Upper lobe of left lung (tissue), 6 donors: ENCODE measurements around the gene ATG7. TPM values are rescaled to one million over a fixed set of nuclear protein-coding genes. Genes with fewer than 3 reads are reported as not detected.

Source experiments
- ATAC-seq, 2 donors: fragments of 200-7000 bp; cut with Tn5 transposase; one replicate each; pipeline ENCODE4 v1.9.1; 2022; ENCODE audit warnings: mild to moderate bottlenecking in 2 of 2, moderate library complexity in 2 of 2; ENCODE audit not compliant: low FRiP score in 2 of 2
- DNase-seq, 2 donors: peaks; one replicate each; pipeline ENCODE4 v3.0.0-alpha.2; 2019 to 2020
- H3K27ac ChIP-seq, 4 donors: fragments of 200-600 bp; sonication (generic); one replicate each; pipeline ENCODE4 v1.5.1; 2016 to 2019
- H3K27me3 ChIP-seq, 4 donors: fragments of 200-600 bp; sonication (generic); one replicate each; pipeline ENCODE4 v1.5.1; 2017 to 2019
- H3K36me3 ChIP-seq, 4 donors: fragments of 200-600 bp; sonication (generic); one replicate each; pipeline ENCODE4 v1.5.1; 2016 to 2019
- H3K4me1 ChIP-seq, 4 donors: fragments of 200-600 bp; sonication (generic); one replicate each; pipeline ENCODE4 v1.5.1; 2018 to 2019
- H3K4me3 ChIP-seq, 4 donors: fragments of 200-600 bp; sonication (generic); one replicate each; pipeline ENCODE4 v1.5.1; 2017 to 2019; ENCODE audit warnings: mild to moderate bottlenecking in 2 of 4, moderate library complexity in 1 of 4
- H3K9me3 ChIP-seq, 4 donors: fragments of 200-600 bp; sonication (generic); one replicate each; pipeline ENCODE4 v1.5.1; 2018 to 2019
- CTCF ChIP-seq, 6 experiments: fragments of 450-650 bp in 4 of 6; fragments of 200-600 bp in 2 of 6; sonication (generic) in 2 of 6; IDR thresholded peaks; one replicate each; pipeline ENCODE4 v1.5.1; 2016 to 2019; ENCODE audit warnings: antibody characterized with exemption in 6 of 6
- EP300 ChIP-seq, 4 donors: sonication (generic); formaldehyde crosslinking; IDR thresholded peaks; one replicate each; pipeline ENCODE4 v1.5.1; 2017; ENCODE audit warnings: antibody characterized with exemption in 4 of 4, control low read depth in 2 of 4
- POLR2A ChIP-seq, 4 donors: fragments of 450-650 bp; IDR thresholded peaks; one replicate each; pipeline ENCODE4 v1.5.1; 2016 to 2017; ENCODE audit warnings: antibody characterized with exemption in 4 of 4, mild to moderate bottlenecking in 2 of 4
- POLR2AphosphoS5 ChIP-seq, 2 donors: sonication (generic); formaldehyde crosslinking; IDR thresholded peaks; one replicate each; pipeline ENCODE4 v1.5.1; 2017; ENCODE audit warnings: antibody characterized with exemption in 2 of 2
- WGBS, 2 donors: methylation state at CpG; one replicate each; pipeline ENCODE4 v1.1.5; 2017 to 2018; 5-methylcytosine and 5-hydroxymethylcytosine counted together
- total RNA-seq, 6 donors: library from RNA; depleted of rRNA in 4 of 6; stranded (reverse); fragments of >200 nt in 4 of 6; gene quantifications; one replicate each; pipeline versions ENCODE4 v1.1.0 to v1.2.1, GENCODE V29; 2016 to 2021
- donor health status: DM: no; HTN: no; CAD: no; lungs with moderate emphysema.
- donor health status: DM: no; HTN: yes; CAD: no; lungs with severe emphysema.

Gene ATG7
- total RNA-seq, 6 donors from 2014 or later, result 52.4 to 195 (median 74.1) TPM

GRCh38 chr3:11245276-11245675 is 26.9 kb upstream of the ATG7 start:
- no peaks in the 10 kb centered on the region for H3K9me3 ChIP-seq
- TF ChIP-seq EP300 (IDR thresholded peaks at IDR 0.05) (no peak), POLR2AphosphoS5 (IDR thresholded peaks at IDR 0.05) (no peak), CTCF (IDR thresholded peaks at IDR 0.05) (no peak), POLR2A (IDR thresholded peaks at IDR 0.05) (no peak)
- ATAC-seq, result no peak

DNA sequence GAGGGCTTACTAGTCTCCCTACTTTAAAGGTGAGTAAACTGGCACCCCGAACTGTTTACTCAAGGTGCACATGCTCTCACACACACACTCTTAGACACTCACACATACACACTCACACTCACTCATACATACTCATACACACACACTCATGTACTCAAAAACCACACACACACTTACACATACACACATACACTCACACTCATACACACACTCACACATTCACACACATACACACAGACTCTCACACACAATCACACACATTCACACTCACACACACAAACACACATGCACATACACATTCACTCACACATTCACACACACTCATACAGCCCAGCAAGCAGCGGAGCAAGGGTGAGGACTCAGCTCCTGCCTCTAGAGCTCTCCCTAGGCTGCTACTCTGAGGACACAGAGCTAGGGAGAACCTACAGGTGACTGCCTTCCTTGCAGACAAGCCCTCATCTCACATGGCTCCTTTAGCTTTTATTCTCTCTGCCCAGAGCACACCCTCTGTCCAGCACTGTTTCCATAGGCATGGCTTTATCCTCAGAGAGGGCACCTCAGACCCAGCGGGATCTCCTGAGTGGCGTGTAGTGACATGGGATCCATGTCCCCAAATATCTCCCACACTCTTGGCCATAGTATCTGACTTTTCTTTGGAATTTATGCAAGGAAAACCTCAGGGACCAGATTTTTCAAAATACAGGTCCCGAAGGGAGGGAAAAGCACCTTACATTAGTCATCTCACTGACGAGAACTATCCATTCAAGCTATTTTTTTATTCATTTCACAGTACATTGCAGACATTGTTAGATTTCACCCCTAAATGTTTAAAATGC is 26.2 kb upstream of the ATG7 start:
- Histone ChIP-seq H3K27ac (no peak overlapping the region), H3K4me1 (no peaks in the 10 kb centered on the region), H3K27me3 (no peaks in the 10 kb centered on the region), H3K9me3 (no peaks in the 10 kb centered on the region), H3K36me3 (no peaks in the 10 kb centered on the region), H3K4me3 (no peak overlapping the region)
- WGBS, 2 donors, result 88 to 92% methylated on average over 6 of the region's 6 CpGs
- no peak for TF ChIP-seq EP300 (IDR thresholded peaks at IDR 0.05)
- TF ChIP-seq CTCF (IDR thresholded peaks at IDR 0.05), result no peak
- no peak for TF ChIP-seq POLR2A (IDR thresholded peaks at IDR 0.05)
- TF ChIP-seq POLR2AphosphoS5 (IDR thresholded peaks at IDR 0.05), result no peak
- DNase-seq (no peak), ATAC-seq (peak in 1 of 2 donors; percentile 62)

More at GRCh38 chr3:11245276-11245675, 26.9 kb upstream of the ATG7 start:
- no peak for DNase-seq
- 79 to 84% methylated on average over 8 of the region's 8 CpGs for WGBS, 2 donors
- Histone ChIP-seq H3K27me3 (no peaks in the 10 kb centered on the region), H3K4me1 (no peaks in the 10 kb centered on the region), H3K4me3 (no peak overlapping the region), H3K27ac (no peak overlapping the region), H3K36me3 (no peaks in the 10 kb centered on the region)

DNA sequence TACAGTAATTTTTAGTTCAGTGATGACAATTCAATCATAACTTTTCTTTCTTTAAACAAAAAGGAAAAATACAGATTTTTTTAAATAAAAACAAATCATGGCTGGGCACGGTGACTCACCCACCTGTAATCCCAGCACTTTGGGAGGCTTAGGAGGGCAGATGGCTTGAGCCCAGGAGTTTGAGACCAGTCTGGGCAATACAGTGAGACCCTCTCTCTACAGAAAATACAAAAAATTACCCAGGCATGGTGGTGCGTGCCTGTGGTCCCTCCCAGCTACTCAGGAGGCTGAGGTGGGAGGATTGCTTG is 25.6 kb upstream of the ATG7 start:
- H3K4me3 ChIP-seq, result no peak overlapping the region
- DNase-seq (no peak), ATAC-seq (no peak)
- TF ChIP-seq EP300 (IDR thresholded peaks at IDR 0.05) (no peak), POLR2A (IDR thresholded peaks at IDR 0.05) (no peak), CTCF (IDR thresholded peaks at IDR 0.05) (no peak), POLR2AphosphoS5 (IDR thresholded peaks at IDR 0.05) (no peak)
- 88 to 89% methylated on average over 2 of the region's 2 CpGs for WGBS, 2 donors
- H3K9me3 ChIP-seq, result no peaks in the 10 kb centered on the region
- H3K27ac ChIP-seq, result no peak overlapping the region
- H3K36me3 ChIP-seq, result no peaks in the 10 kb centered on the region
- no peaks in the 10 kb centered on the region for H3K27me3 ChIP-seq
- no peaks in the 10 kb centered on the region for H3K4me1 ChIP-seq

- Histone ChIP-seq H3K27ac (no peak overlapping the region), H3K4me3 (no peak overlapping the region), H3K9me3 (no peaks in the 10 kb centered on the region), H3K27me3 (no peaks in the 10 kb centered on the region), H3K36me3 (no peaks in the 10 kb centered on the region), H3K4me1 (no peaks in the 10 kb centered on the region)
- ATAC-seq, result no peak
- no peak for DNase-seq
- WGBS, 2 donors, result 63 to 69% methylated on average over 8 of the region's 8 CpGs
- TF ChIP-seq CTCF (IDR thresholded peaks at IDR 0.05) (no peak), POLR2A (IDR thresholded peaks at IDR 0.05) (no peak), EP300 (IDR thresholded peaks at IDR 0.05) (no peak), POLR2AphosphoS5 (IDR thresholded peaks at IDR 0.05) (no peak)
Observed at GRCh38 chr3:11247362-11247761, 24.8 kb upstream of the ATG7 start.

- Histone ChIP-seq H3K4me1 (no peaks in the 10 kb centered on the region), H3K9me3 (no peaks in the 10 kb centered on the region), H3K27ac (no peak overlapping the region), H3K27me3 (no peaks in the 10 kb centered on the region), H3K36me3 (no peaks in the 10 kb centered on the region), H3K4me3 (no peak overlapping the region)
- WGBS, 2 donors, result 92 to 94% methylated on average over 6 of the region's 6 CpGs
- TF ChIP-seq CTCF (IDR thresholded peaks at IDR 0.05) (no peak), POLR2AphosphoS5 (IDR thresholded peaks at IDR 0.05) (no peak), POLR2A (IDR thresholded peaks at IDR 0.05) (no peak), EP300 (IDR thresholded peaks at IDR 0.05) (no peak)
- DNase-seq, result no peak
- no peak for ATAC-seq
Observed at GRCh38 chr3:11248596-11248995, 23.6 kb upstream of the ATG7 start.
